ENCODE results near the gene SCN10A.

The SCN10A gene

DNA sequence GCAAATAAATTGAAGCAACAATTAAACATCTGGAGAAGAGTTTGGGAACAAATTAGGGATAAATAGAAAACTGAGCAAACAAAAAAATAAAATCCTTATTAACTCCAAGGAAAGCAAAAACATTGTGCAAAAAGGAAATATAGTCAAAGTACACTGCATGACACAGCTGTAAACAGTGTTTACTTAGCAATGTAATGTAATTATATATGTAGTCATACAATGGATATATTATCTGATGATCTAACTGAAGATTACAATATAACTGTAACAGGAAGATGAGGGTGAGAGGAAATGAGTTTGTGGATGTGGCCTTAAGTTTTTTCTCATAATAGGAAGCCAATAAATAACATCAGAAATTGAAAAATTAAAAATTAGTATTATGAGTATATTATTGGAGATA lies 42.5 kb downstream of the SCN10A start:
- DNase-seq (ENCODE audit: low spot score) = no peak

DNA sequence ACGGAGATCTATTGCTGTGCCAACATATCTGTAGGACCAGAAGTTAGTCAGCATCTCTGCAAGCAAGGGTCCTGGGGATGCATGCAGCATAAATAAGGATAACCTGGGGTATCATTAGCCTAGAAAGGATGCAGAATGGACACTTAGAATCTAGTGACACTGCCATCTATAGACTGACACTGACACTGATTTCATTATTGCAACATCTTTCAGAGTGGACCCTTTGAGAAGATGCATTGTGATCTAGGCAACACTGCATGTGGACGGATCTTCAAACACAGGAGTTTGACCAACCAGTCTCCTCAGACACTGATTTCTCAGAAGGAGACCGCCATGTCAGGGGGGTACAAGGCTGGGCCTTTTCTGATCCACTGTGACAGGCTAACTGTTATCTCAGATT lies 52.4 kb downstream of the SCN10A start:
- no peak for DNase-seq (ENCODE audit: low spot score)

DNA sequence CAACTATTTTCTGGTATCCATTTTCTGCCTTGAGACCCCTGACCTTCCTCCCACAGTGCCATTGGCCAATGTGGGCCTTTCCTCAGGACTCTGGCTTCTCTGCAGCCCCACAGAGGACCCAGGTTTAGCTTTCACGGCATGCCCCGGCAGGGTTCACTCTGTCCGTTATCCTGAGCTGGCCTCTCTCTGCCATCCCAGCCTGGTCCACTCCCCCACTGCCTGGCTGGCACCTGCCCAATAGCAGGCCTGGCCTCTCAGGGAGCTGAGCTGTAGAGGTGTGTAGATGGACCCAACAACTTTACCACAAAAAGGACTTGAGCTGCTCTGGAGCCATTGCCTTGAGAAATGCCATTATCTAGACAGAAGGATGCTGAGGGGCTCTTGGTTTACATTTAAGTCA lies 57.5 kb downstream of the SCN10A start:
- DNase-seq (ENCODE audit: low spot score) = no peak

DNA sequence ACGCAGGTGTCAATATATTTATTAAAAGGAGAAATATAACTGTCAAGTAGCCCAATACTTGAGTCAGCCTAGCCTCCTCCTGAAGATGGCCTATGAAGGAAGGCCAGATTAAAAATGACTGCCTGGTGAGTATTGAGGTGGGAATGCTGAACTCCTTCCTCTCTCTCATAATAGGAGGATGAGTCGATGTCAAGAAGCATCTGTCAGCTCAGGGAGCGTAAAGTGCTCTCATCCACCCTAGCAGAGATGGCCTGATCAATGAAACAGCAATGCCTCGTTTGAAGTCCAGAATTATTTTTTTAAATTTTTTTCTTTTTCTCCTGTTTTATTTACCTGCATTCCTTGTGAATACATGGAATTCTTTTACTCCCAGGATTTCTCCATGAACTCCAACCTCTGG lies 58.3 kb downstream of the SCN10A start:
- DNase-seq (ENCODE audit: low spot score) = no peak

DNA sequence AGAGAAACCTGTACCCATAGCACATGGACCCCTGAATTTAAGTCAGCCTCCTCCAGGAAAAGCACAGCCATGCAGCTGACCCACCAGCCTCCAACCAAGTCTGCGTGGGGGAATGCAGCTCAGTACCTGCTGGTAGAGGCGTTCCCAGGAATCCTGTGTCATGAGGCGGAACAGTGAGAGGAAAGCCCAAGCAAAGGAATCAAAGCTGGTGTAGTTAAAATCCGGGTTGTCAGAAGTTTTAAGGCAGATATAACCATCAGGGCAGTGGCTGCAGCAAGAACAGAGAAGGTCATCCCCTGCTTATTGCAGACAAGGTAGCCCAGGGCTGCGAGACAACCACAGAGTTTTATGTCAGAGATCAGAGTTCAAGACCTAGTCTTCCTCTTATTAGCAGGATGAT lies 59.1 kb downstream of the SCN10A start:
- DNase-seq (ENCODE audit: low spot score) = no peak

DNA sequence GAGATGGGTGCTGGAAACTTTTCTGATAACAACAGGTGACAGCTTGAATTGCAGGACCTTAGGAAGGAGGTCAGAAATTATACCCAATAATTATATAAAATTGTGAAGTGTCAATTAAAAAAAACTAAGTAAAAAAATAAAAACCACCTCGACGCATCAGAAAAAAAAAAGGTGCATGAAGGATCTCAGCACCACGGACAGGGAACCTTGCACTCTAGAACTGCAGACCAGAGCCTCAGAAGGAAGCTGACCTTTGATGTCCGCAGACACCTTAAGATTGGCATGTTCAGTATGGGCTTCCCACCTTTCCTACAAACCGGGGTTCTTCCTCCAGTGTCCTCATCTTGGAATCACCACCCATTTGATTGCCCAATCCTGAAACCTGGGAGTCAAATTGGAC lies 60.9 kb downstream of the SCN10A start:
- DNase-seq (ENCODE audit: low spot score) = no peak

DNA sequence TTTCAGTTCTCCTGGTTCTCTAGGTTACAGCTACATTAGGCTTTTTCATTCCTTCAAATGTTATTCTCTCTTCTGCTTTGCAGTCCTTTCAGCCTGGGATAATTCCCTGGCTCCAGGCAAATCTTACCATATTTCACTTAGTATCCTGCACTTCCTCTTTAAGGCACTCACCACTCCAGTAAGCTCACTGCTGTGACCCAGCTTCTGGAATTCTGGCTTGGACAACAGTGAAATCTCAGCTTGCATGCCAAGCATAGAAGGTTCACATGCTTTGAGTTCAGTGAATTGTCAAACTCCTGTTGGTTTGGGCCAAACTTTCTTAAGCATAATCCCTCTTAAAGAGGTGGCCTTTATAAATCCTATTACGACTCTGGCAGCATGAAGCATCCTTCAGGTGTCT lies 69.4 kb downstream of the SCN10A start:
- DNase-seq (ENCODE audit: low spot score) = no peak

DNA sequence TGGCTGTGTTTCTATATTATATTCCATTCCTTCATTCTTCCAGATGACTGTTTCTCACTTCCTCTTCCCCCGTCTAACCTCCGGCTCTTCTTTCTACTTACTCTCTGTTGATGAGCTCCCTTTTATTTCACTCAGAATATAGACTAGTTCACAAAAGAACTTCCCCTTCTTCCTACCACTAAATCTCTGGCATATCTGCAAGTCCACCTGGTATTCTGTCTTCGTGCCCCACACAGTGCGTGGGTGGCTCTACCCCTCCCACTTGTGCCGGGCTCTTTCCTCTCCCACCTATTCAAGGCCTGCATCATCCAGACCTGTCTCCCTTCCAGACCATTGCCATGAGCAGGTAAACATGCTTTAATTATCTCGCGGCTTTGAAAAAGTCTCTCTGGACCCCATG lies 73.0 kb downstream of the SCN10A start:
- DNase-seq (ENCODE audit: low spot score) = no peak

DNA sequence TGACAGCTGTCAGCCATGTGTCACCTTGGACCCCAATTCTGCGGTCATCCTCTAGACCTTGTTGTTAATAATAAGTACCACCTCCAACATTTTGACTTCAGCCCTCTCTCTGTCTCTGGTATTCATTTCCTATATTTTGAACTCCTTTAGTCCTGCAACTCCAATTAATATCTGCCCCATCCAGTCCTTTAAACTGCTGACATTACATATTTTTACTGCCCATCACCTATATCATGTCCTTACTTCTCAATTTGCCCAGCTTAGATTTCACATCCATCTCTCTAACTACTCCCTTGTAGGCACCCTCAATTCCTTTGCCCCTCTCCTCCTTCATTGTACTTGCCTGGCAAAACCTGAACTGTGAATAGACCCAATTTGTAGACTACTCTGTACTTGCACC lies 73.5 kb downstream of the SCN10A start:
- no peak for DNase-seq (ENCODE audit: low spot score)

DNA sequence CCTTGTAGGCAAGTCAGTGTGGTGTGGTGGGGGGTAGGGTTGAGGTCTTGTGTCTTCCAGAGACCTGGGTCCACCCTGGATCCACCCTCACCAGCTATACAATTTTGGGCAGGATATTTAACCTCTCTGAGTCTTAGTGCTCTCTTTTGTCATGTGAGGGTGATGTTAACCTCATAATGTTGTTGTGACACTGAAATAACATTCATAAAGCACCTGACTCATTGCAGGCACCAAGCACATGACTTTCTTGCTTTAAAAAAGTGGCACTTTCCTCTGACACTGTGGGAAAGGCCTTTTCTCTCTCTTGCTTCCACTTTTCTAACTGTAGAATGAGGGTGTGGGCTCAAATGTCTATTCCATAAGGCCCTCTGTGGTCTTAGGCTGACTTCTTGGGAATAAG lies 75.5 kb downstream of the SCN10A start:
- DNase-seq (ENCODE audit: low spot score) = no peak

DNA sequence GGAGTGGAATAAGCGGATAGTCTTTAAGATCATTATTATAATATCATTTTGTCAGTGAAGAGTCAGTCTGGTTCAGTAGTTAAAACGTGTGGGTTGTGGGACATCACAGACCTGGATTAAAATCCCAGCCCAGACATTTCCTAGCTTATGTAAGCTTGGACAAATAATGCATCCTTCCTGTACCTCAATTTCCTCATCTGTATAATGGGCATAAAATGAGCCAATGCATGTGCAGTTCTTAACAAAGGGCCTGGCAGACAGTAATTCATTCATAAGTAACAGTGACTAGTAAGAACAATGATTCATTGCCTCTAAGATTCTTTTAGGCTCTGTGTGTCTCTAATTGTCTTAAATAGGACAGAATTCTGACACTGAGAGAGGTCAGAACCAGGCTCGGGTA lies 76.1 kb downstream of the SCN10A start:
- DNase-seq (ENCODE audit: low spot score) = no peak

DNA sequence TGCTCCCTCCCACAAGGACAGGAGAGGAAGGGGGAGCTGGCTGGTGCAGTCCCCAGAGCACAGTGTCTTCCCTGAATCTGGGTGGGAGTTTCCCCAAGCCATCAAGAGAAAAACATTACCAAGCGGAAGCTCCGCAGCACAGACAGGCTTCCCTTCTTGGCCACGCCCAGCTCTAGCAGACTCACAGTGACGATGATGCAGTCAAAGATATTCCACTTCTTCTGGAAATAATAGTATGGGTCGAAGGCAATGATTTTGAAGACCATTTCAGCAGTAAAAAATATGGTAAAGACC lies 76.7 kb downstream of the SCN10A start:
- no peak for DNase-seq (ENCODE audit: low spot score)

DNA sequence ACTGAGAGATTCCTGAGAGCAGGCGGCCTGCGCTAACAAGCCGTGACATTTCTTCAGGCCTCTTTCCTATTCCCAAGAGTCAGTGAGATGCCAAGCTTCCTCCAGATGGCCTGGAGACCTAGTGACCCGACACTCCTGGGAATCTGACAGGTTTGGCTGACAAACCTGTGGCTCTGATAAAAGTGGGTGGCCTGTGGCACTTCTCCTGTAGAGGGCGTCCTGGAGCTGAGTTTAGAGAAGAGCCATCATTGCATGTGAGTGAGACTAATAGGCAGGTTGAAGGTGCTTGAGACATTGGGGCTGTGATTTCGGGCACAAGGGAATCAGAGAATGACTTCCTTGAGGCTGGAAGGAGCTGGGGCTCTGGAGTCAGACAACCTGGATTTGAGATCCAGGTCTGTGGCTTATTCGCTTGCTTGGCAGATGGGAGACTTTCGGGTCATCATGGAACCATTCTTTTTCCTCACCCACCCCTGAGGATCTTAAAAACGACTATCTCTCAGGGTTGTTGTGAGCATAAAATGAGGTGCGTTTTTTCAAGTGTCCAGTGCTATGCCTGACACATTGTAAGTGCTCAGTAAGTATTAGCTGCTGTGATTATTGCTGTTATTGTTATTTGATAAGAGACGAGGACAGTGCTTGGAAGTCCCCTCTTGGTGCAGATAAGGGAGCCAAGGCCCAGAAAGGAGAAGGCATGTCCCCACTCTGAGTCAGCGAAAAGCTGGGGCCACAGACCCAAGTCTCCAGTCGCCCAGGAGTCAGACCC lies 77.2 kb downstream of the SCN10A start:
- DNase-seq (ENCODE audit: low spot score) = peak; percentile 52

DNA sequence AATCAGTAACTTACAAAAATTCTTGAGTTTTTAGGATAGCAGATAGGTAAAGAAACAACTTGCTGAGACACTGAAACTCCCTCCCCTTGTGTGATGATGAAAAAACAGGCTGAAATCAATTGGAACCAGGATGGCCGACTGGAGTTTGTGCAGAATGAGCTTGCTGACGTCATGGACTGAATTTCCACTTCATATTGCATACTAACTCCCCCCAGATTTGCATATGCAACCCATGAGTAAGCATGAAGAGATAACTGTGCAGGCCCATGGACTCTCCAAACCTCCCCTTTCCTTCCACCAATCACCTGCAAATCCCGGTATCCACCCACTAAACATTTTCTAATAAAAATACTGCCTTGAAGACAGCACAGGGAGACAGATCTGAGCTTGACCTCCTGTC lies 84.5 kb downstream of the SCN10A start:
- no peak for DNase-seq (ENCODE audit: low spot score)

DNA sequence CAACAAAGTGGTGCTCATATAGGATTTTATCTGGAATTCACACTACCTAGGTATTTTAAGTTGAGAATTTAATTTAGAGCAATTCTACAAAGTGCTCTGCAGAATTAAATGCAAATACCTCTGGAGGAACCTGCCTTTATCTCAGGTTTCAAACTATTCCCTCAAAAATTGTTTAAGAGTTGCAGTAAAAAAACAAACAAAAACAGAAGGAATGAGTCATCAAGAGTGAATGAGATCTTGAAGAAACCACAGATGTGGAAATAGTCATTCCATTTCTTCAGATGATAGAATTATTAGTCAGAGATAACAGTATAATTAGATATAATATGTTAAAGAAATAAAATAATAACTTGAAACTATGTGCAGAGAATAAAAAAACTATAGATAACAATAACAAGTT lies 85.7 kb downstream of the SCN10A start:
- DNase-seq (ENCODE audit: low spot score) = no peak

DNA sequence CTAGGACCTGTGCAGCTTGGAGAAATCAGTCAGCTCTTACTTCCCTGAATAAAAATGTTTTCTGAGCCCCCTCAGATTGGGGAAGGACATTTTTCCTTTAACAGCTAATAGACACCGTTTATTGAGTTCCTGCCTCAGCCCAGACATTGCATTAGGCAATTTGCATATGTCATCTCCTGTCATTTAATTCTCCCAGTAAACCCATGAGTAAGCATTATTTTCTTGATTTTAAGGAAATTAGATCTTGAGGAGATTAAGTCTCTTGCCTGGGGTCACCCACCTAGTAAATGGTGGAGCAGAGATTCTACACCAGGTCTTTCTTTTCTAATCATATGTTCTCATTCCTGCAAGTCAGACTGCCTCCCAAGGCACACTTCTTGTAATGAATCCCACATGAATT lies 88.0 kb downstream of the SCN10A start:
- no peak for DNase-seq (ENCODE audit: low spot score)

DNA sequence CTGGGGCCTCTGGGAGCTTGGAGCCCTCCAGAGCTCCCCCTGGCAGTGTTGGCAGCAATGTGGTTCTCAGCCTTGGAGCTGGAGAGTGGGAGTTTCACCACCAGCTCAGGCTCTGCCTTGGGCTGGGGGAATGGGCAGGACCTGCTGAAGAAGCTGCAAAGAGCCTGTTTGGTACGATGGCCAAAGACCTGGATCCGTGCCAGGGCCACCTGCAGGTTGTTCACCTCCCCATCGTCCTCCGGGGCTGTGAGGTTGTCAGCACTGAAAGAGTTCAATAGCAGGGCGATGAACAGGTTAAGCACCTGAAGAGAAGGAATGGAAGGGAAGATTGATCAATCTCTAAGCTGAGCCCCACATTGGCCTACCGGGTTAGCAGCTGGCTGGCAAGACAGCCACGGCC lies 89.3 kb downstream of the SCN10A start:
- DNase-seq (ENCODE audit: low spot score) = no peak

DNA sequence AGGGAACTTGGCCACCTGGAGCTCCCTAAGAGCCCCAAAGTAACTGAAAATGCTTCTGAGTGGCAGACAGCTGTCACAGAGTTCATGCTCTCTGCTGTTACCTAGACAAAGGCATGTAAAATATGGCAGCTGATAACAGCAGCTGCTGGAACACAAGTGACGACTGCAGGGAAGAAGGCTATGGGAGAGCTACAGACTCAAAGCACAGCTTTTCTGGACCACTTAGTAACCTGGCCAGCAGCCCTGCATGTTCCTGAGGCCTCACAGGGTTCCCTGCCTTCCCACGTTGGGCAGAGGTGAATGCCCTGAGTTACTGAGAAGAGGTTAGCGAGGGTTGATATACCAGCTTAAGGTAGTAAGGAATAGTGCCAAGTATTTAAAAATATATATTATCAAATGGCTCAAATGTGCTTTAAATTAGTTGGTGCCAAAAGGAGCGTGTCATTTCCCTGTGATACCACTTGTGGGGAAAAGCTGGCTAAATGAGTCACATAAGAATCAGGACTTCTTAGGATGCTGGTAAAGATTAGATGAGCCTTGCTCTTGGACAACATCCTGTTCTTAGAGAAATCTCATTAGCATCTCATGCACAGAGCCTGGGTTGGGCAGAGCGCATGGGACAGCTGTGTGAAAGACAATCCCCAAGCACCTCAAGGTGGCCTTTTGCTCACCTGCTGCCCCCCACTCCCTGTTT lies 90.1 kb downstream of the SCN10A start:
- peak; percentile 32 for DNase-seq (ENCODE audit: low spot score)

DNA sequence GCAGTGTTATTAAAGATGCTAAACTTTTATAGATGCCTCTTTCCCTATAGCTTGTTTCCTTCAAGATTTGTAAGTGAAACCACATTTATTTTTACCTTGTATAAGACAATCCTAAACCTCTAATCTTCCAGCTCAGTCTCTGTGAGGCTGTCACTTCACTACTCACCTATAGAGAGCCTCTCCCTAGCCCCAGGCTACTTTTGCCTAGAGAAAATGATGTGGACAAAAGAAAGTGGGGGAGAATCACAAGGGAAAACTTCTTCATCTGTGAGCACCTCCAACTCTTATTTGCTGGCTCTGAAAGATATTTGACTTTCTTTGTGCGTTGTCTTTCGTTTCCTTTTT lies 91.7 kb downstream of the SCN10A start:
- no peak for DNase-seq (ENCODE audit: low spot score)

DNA sequence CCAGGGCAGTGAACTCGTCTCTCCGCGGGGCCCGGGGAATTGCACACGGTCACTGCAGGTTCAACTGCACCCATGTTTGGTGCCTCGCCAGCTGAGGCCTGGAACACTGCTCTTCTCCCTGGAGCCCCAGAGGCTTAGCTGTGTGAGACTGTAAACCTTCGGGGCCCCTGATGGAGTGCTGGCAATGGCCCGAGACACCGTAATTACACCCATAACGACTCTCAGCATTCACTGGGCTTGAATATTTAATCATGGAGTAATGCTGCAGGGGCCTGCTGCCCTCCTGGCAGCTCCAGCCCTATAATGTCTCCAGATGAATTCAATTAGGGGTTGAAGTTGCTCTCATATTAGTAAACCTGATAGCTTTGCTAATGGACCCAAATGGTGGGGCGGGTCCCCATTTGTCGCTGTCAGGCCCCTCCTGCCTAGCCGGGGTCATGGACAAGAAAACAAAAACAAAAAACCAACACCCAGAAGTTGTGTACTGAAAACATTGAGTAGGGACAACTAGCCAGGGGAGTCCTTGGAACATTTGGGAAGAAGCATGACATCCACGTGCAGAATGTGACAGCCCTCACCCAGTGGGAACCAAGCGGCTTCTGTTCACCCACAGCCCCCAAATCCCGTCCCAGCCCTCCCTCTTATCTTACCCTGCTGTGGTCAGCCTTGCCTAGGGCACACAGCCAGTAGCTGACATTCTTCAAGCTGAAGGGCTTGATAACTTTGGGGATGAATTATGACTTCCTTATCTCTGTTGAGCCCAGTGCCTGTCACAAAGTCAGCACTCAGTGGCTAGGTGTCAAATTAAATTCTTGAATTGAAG lies 92.2 kb downstream of the SCN10A start:
- DNase-seq (ENCODE audit: low spot score) = no peak

DNA sequence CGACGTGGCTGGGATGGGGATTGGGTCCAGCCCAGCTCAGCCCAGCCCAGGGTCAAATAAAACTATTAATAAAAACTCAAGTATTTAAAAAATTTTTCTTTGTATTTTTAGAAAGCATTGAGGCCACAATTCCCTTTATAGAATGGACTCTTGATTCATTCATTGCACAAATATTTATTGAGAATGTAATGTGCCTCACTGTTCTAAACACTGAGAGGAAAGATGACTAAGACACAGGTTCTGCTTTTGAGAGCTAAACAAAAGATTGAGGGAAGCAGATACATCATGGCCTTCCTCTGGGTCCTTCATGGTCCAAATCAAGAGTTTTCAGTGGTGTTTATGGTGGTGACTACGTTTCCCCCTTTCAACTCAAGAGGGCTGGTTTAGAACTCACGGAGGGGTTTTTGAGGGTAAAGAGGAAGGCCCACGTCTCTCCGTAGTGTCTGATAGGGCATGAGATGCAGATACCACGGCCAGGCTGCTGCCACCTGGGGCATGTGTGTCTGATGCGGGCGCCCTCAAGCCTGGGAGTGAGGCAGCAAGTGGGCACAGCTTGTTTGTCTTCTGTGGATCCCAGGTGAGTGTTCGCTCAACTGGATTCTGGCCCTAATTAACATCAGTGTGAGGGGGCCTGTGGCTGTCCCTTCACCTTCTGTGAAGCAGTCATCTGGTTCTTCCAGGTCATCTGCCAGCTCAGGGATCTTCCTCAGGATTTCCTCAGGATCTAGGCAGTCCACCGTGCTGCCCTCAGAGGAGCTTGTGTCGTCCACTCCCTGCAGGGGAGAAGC lies 93.0 kb downstream of the SCN10A start:
- DNase-seq (ENCODE audit: low spot score) = peak; percentile 44

DNA sequence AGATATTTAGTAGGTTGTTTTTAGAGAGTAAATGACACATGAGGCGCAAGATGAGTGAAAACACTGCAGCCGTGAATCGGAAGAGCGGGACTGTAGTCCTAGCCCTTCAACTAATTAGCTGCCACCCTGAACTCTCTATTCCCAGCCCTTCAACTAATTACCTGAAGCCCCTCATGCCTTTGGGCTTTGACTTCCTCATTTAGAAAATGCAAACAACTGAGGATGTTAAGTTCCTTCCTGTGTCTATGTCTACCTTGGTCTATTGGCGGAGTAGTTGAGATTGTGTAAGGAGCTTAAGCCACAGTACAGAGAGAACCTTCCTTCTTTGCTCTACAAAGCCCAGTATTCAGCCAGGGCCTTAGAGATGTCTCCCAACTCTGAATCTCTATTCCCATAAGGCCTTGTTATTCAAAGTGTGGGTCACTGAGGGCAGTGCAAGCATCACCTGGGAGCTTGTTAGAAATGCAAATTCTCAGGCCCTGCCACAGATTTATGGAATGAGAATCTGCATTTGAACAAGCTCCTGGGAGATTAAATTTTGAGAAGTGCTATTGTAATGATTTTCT lies 94.7 kb downstream of the SCN10A start:
- no peak for DNase-seq (ENCODE audit: low spot score)
